Pons (tissue), 1 donor: ENCODE data around the gene SSC4D.
A peak's percentile ranks its signal among the peaks of the same experiment; 100 is the strongest.
"Not testable (repeated sequence)": the region's sequence is repeated elsewhere in the genome, so short reads cannot be mapped to it uniquely, and the experiment has no call there.

Source experiments
- DNase-seq: peaks from one replicate; pipeline ENCODE4 v3.0.0-alpha.2; 2016; ENCODE audit warnings: low spot score

SSC4D gene

DNA sequence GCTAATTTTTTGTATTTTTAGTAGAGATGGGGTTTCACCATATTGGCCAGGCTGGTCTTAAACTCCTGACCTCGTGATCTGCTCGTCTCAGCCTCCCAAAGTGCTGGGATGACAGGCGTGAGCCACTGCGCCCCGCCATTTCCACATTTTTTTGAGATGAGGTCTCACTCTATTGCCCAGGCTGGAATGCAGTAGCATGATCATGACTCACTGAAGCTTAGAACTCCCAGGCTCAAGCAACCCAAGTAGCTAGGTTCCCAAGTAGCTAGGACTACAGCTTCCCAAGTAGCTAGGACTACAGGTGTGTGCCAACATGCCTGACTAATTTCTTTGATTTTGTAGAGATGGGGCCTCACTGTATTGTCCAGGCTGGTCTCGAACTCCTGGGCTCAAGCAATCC lies 11.6 kb upstream of the SSC4D start:
- DNase-seq: not testable (repeated sequence)

DNA sequence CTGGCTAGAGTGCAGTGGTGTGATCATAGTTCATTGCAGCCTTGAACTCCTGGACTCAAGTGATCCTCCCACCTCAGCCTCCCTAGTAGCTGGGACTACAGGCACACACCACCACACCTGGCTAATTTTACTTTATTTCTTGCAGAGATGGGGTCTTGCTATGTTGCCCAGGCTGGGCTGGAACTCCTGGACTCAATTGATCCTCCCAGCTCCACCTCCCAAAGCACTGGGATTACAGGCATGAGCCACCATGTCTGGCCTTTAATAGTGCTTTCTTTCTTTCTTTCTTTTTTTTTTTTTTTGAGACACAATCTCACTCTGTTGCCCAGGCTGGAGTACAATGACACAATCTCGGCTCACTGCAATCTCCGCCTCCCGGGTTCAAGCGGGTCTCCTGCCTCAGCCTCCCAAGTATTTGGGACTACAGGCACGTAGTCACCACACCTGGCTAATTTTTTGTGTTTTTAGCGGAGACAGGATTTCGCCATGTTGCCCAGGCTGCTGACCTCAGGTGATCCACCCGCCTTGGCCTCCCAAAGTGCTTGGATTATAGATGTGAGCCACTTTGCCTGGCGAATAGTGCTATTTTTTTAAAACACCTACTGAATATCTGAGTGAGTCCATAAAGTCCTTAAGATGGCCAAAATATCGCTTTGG lies 8.3 kb upstream of the SSC4D start:
- not testable (repeated sequence) for DNase-seq

DNA sequence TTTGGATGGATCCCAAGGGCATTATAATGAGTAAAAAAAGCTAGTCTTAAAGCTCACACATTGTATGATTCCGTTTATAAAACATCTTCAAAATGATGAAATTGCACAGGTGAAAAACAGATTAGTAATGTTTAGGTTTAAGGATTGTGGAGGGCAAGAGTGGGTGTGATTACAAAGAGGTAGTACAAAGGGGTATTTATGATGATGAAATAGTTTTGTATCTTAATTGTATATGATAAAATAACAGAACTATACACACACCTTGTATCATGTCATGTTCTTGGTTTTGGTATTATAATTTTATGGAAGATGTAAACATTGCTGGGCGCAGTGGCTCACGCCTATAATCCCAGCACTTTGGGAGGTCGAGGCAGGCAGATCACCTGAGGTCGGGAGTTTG lies 2.8 kb upstream of the SSC4D start:
- no peak for DNase-seq

GRCh38 chr7:76411626-76412025 lies 2.1 kb upstream of the SSC4D start:
- DNase-seq: no peak

DNA sequence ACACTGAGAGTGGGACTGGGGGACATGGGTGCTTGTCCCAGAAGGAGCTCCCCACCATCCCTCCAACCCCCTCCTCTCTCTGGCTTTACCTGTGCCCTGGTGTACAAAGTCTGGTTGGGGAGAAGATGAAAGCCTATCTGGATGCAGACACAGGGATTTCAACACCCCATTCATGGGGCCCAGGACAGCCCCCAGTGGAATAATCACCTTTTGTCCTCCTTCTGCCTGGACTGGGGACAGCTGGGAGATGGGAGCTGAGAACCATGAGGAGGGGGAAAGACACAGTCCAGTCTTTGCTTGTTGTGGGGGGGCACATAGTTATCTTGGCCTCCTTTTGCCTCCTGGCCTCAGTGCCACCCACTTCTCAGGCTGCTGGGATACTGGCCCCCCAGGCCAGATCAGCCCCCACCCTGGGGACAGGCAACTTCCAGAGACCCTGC lies 1.4 kb downstream of the SSC4D start:
- DNase-seq: no peak

GRCh38 chr7:76407718-76408117 lies 1.8 kb downstream of the SSC4D start:
- no peak for DNase-seq

GRCh38 chr7:76405738-76406137 lies 3.8 kb downstream of the SSC4D start:
- DNase-seq: no peak

DNA sequence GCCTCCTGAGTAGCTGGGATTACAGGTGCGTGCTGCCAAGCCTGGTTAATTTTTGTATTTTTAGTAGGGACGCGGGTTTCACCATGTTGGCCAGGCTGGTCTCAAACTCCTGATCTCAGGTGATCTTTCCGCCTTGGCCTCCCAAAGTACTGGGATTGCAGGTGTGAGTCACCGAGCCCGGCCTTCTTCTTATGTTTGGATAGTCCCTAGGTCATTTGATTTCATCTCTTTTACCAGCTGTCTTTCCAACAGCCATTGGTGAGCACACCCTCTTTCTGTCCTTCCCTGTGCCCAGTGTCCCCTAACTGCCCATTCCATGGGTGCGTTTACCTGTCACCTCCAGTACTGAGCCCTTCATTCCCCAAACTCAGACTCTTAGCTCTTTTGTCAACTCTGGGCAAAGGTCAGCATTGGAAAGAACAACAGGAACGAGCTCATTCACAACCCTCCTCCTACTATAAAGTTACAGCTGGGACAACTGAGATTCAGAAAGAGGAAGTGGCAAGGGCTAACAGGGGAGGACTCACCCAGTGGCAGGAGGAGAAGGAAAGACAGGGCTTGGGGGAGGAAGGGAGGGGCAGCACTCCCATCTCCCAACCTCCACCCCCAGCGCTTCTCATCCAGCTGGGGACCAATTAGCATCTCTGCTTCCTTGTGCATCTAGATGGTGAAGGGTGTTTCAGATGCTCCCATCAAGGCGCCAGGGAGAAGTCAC lies 5.6 kb downstream of the SSC4D start:
- peak; percentile 66 for DNase-seq

DNA sequence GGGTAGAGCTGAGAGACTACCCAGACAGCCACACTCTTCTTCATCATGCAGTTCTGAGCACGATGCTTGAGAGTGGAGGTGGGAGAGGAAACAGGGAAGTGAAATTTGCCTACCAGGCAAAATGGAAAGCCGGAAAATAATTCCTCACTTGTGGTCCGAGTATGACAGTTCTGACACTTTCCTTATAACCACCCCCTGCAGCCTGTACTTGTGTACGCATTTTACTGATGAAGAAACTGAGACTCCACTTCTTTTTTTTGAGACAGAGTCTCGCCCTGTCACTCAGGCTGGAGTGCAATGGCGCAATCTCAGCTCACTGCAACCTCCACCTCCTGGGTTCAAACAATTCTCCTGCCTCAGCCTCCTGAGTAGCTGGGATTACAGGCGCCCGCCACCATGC lies 6.4 kb downstream of the SSC4D start:
- not testable (repeated sequence) for DNase-seq

DNA sequence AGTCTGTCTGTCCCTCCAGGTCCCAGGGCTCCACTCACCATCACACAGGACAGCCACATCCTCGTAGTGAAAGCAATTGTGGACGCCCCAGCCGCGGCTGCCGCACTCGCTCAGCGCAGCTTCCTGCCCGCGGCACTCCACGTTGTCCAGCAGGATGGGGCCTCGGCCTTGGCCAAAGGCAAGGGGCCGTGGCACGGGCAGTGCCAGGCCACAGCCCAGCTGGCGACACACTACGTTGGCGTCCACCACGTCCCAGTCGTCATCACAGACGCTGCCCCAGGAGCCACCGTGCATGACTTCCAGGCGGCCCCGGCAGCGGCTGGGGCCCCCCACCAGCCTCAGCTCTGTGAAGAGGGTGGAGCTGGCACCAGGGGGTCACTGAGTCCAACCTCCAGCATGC lies 9.2 kb downstream of the SSC4D start:
- no peak for DNase-seq

- no peak for DNase-seq
Measured at GRCh38 chr7:76397409-76398183, 11.9 kb downstream of the SSC4D start.

DNA sequence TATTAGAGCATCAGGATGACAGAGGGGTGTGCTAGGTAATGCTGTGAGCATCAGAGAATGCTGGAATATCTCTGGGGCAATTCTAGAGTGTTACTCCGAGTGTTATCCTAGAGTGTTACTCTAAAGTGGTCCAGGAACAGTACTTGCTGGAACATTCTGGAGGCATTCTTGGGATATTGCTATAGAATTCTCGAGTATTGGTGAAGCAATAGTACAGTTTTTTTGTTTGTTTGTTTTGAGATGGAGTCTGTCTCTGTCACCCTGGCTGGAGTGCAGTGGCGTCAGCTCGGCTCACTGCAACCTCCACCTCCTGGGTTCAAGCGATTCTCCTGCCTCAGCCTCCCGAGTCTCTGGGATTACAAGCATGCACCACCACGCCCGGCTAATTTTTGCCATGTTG lies 12.6 kb downstream of the SSC4D start:
- no peak for DNase-seq

DNA sequence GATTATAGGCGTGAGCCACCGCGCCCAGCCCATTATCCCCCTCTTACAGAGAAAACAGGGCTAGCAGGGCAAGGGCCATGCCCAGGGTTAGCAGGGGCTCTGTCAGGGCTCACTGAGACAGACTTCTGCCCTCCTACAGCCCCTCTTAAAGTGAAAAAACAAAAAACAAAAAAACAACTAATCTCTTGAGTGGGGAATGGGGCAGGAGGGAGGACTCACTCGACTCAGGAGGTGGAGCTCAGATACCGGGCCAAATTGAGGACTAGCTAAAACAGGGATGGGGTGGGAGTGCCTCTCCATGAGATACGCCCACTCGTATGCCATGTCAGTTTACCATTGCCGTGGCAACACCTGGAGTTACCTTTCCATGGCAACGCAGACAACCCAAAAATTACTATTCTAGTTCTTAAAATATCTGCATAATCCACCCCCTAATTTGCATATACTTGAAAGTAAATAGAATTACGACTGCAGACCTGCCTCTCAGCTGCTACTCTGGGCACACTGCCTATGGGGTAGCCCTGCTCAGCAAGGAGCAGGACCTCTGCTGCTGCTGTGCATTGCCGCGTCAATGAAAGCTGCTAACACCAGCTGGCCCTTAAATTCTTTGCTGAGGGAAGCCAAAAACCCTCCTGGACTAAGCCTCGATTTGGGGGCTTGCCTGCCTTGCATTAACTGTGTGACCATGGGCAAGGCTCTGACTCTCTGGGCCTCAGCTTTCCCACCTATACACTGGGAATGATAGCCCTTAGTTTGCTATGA lies 13.4 kb downstream of the SSC4D start:
- no peak for DNase-seq

DNA sequence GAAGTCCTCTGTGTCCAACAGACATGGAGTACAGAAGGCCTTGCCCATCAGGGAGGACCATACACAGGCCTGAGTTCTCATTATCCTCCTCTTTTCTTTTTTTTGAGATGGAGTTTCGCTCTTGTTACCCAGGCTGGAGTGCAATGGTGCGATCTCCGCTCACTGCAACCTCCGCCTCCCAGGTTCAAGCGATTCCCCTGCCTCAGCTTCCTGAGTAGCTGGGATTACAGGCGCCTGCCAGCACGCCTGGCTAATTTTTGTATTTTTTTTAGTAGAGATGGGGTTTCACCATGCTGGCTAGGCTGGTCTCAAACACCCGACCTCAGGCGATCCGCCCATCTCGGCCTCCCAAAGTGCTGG lies 13.9 kb downstream of the SSC4D start:
- DNase-seq: not testable (repeated sequence)

DNA sequence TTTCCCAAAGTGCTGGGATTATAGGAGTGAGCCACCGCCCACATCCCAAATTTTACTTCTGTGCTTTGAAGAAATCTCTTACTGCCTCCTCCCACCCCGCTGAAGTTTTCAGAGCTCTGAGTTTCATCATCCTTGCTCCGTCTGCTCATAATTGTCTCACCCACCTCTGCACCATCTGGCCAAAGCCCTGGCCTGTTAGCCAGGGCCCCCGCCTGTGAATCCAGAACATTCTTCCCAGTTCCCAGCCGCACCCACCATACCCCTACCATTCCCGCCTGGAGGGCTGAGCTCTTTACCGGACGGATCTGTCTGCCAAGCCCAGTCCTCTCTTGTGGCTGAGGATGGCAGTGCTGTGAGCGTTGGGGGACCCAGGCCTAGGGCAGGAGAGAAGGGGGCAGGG lies 14.5 kb downstream of the SSC4D start:
- no peak for DNase-seq

GRCh38 chr7:76393116-76394031 lies 16.1 kb downstream of the SSC4D start:
- peak; percentile 91 for DNase-seq

GRCh38 chr7:76392531-76393115 lies 16.9 kb downstream of the SSC4D start:
- no peak for DNase-seq

- DNase-seq: no peak
Measured at GRCh38 chr7:76390092-76390491, 19.4 kb downstream of the SSC4D start.

- DNase-seq: not testable (repeated sequence)
Measured at GRCh38 chr7:76387789-76388188, 21.7 kb downstream of the SSC4D start.

- DNase-seq: no peak
Measured at GRCh38 chr7:76386691-76387260, 22.7 kb downstream of the SSC4D start.
